Measurements from ENCODE around the gene CSTF1.

The CSTF1 gene

DNA sequence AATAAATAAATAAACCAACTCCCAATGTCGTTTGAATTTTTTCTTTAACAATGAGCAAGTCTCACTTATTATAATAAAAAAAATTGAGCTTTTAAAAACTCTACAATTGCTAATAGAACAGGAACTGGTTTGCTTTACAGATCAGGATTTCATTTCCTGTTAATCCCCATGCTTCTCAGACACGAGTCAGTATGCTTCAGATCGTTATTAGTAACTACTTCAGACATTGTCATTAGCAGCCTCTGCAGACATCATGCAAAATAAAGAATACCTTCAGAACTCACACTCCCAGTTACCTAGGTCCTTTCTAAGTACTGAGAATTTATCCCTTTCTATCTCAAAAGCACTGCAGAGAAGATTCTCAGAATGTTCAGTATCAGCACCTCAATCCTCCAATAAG is 43.7 kb upstream of the CSTF1 start:
- Histone ChIP-seq H3K27ac (ENCODE audit: low read depth, low read length) (no peak overlapping the region), H3K9me2 (replicated peaks; ENCODE audit: control insufficient read depth, low read length) (no peaks in the 10 kb centered on the region), H4K20me1 (ENCODE audit: control insufficient read depth, insufficient read depth, low read depth, low read length) (no peaks in the 10 kb centered on the region), H3K4me1 (ENCODE audit: control insufficient read depth, low read length) (no peaks in the 10 kb centered on the region), H3K4me2 (ENCODE audit: low read length) (no peak overlapping the region), H3F3A (ENCODE audit: control insufficient read depth, insufficient read depth) (no peaks in the 10 kb centered on the region), H3K36me3 (ENCODE audit: control insufficient read depth, low read length) (no peaks in the 10 kb centered on the region), H3K79me2 (ENCODE audit: control insufficient read depth, low read length) (no peaks in the 10 kb centered on the region), H3K9me3 (ENCODE audit: control insufficient read depth, insufficient read depth, low read length) (no peaks in the 10 kb centered on the region), H3K4me3 (ENCODE audit: low read length) (no peak overlapping the region), H3K27me3 (ENCODE audit: control insufficient read depth, low read length) (peaks cover 14% of the 10 kb centered on the region)
- TF ChIP-seq, protein P1, sequence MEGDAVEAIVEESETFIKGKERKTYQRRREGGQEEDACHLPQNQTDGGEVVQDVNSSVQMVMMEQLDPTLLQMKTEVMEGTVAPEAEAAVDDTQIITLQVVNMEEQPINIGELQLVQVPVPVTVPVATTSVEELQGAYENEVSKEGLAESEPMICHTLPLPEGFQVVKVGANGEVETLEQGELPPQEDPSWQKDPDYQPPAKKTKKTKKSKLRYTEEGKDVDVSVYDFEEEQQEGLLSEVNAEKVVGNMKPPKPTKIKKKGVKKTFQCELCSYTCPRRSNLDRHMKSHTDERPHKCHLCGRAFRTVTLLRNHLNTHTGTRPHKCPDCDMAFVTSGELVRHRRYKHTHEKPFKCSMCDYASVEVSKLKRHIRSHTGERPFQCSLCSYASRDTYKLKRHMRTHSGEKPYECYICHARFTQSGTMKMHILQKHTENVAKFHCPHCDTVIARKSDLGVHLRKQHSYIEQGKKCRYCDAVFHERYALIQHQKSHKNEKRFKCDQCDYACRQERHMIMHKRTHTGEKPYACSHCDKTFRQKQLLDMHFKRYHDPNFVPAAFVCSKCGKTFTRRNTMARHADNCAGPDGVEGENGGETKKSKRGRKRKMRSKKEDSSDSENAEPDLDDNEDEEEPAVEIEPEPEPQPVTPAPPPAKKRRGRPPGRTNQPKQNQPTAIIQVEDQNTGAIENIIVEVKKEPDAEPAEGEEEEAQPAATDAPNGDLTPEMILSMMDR (IDR thresholded peaks at IDR 0.05; ENCODE audit: low read depth, low read length, poor library complexity, severe bottlenecking) = no peak
- TF ChIP-seq EZH2phosphoT487 (IDR thresholded peaks at IDR 0.05; ENCODE audit: borderline replicate concordance, low read length) = no peak

- H3F3A ChIP-seq (ENCODE audit: control insufficient read depth, insufficient read depth) = no peaks in the 10 kb centered on the region
- no peaks in the 10 kb centered on the region for H3K4me1 ChIP-seq (ENCODE audit: control insufficient read depth, low read length)
- TF ChIP-seq, protein P1 (IDR thresholded peaks at IDR 0.05; ENCODE audit: low read depth, low read length, poor library complexity, severe bottlenecking) = no peak
- TF ChIP-seq EZH2phosphoT487 (IDR thresholded peaks at IDR 0.05; ENCODE audit: borderline replicate concordance, low read length) = no peak
- no peaks in the 10 kb centered on the region for H3K79me2 ChIP-seq (ENCODE audit: control insufficient read depth, low read length)
- no peak overlapping the region for H3K27ac ChIP-seq (ENCODE audit: low read depth, low read length)
- H3K4me2 ChIP-seq (ENCODE audit: low read length) = no peak overlapping the region
- no peaks in the 10 kb centered on the region for H3K36me3 ChIP-seq (ENCODE audit: control insufficient read depth, low read length)
- no peaks in the 10 kb centered on the region for H3K9me3 ChIP-seq (ENCODE audit: control insufficient read depth, insufficient read depth, low read length)
- H3K4me3 ChIP-seq (ENCODE audit: low read length) = no peak overlapping the region
- H3K27me3 ChIP-seq (ENCODE audit: control insufficient read depth, low read length) = peaks cover 20% of the 10 kb centered on the region
- H3K9me2 ChIP-seq (replicated peaks; ENCODE audit: control insufficient read depth, low read length) = no peaks in the 10 kb centered on the region
- no peaks in the 10 kb centered on the region for H4K20me1 ChIP-seq (ENCODE audit: control insufficient read depth, insufficient read depth, low read depth, low read length)
Measured at GRCh38 chr20:56350842-56351241, 41.6 kb upstream of the CSTF1 start.

GRCh38 chr20:56352345-56353055 is 39.9 kb upstream of the CSTF1 start:
- H3K27me3 ChIP-seq (ENCODE audit: control insufficient read depth, low read length) = peaks cover 27% of the 10 kb centered on the region
- no peak overlapping the region for H3K27ac ChIP-seq (ENCODE audit: low read depth, low read length)
- no peak overlapping the region for H3K4me2 ChIP-seq (ENCODE audit: low read length)
- no peaks in the 10 kb centered on the region for H3K36me3 ChIP-seq (ENCODE audit: control insufficient read depth, low read length)
- H3K4me1 ChIP-seq (ENCODE audit: control insufficient read depth, low read length) = no peaks in the 10 kb centered on the region
- no peak overlapping the region for H3K4me3 ChIP-seq (ENCODE audit: low read length)
- H3K9me3 ChIP-seq (ENCODE audit: control insufficient read depth, insufficient read depth, low read length) = no peaks in the 10 kb centered on the region
- H3F3A ChIP-seq (ENCODE audit: control insufficient read depth, insufficient read depth) = no peaks in the 10 kb centered on the region
- H4K20me1 ChIP-seq (ENCODE audit: control insufficient read depth, insufficient read depth, low read depth, low read length) = no peaks in the 10 kb centered on the region
- H3K79me2 ChIP-seq (ENCODE audit: control insufficient read depth, low read length) = no peaks in the 10 kb centered on the region
- no peak for TF ChIP-seq EZH2phosphoT487 (IDR thresholded peaks at IDR 0.05; ENCODE audit: borderline replicate concordance, low read length)
- TF ChIP-seq, protein P1 (IDR thresholded peaks at IDR 0.05; ENCODE audit: low read depth, low read length, poor library complexity, severe bottlenecking) = no peak
- no peaks in the 10 kb centered on the region for H3K9me2 ChIP-seq (replicated peaks; ENCODE audit: control insufficient read depth, low read length)

All from DOHH2 (cell line).